Measurements from ENCODE around the gene NDUFS6.

DNA sequence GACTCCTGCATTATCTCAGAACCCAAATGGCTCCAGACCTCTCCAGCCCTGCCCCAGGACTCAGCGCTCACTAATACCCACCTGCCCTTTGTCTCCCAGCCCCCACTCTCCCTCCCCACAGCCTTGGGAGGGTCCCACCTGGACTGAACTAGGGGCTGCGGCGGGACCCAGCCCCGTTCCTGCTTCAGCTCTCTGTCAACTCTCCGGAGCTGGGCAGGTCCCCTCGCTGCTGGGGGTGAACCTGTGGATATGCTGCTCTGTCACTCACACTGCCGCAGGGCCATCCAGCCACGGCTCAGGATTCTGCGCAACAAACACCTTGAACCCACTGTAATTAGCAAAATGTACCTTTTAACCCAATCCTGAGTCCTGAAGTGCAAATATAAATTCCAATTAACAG, 36.8 kb downstream of the NDUFS6 start:
- TF ChIP-seq, protein P1, sequence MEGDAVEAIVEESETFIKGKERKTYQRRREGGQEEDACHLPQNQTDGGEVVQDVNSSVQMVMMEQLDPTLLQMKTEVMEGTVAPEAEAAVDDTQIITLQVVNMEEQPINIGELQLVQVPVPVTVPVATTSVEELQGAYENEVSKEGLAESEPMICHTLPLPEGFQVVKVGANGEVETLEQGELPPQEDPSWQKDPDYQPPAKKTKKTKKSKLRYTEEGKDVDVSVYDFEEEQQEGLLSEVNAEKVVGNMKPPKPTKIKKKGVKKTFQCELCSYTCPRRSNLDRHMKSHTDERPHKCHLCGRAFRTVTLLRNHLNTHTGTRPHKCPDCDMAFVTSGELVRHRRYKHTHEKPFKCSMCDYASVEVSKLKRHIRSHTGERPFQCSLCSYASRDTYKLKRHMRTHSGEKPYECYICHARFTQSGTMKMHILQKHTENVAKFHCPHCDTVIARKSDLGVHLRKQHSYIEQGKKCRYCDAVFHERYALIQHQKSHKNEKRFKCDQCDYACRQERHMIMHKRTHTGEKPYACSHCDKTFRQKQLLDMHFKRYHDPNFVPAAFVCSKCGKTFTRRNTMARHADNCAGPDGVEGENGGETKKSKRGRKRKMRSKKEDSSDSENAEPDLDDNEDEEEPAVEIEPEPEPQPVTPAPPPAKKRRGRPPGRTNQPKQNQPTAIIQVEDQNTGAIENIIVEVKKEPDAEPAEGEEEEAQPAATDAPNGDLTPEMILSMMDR (conservative IDR thresholded peaks at IDR 0.05; ENCODE audit: low read depth, low read length), result no peak
- no peak for TF ChIP-seq EZH2 (IDR thresholded peaks at IDR 0.05; ENCODE audit: borderline replicate concordance, low read depth, low read length, poor library complexity, severe bottlenecking)
